Memory B cell (primary cell): ENCODE results near the gene CNTNAP2.

ENCODE experiments used
- ATAC-seq: fragments of 150-1000 bp; cut with Tn5 transposase; 2 replicates; pipeline ENCODE4 v1.10.0; 2021; ENCODE audit warnings: low read depth, mild to moderate bottlenecking, moderate library complexity
- DNase-seq, 2 donors: peaks; one replicate each; pipeline ENCODE4 v3.0.0; 2022; ENCODE audit warnings: low spot score in 2 of 2
- H3K27ac Mint-ChIP-seq: one replicate; pipeline ENCODE4 v1.8.0; 2022; ENCODE audit warnings: mild to moderate bottlenecking, moderate library complexity, mixed read lengths
- H3K27me3 Mint-ChIP-seq: one replicate; pipeline ENCODE4 v1.8.0; 2022; ENCODE audit warnings: mixed read lengths
- H3K36me3 Mint-ChIP-seq: one replicate; pipeline ENCODE4 v1.8.0; 2022; ENCODE audit warnings: mild to moderate bottlenecking, mixed read lengths
- H3K4me1 Mint-ChIP-seq: one replicate; pipeline ENCODE4 v1.8.0; 2022; ENCODE audit warnings: mixed read lengths
- H3K4me3 Mint-ChIP-seq: one replicate; pipeline ENCODE4 v1.8.0; 2022; ENCODE audit warnings: mild to moderate bottlenecking, moderate library complexity, mixed read lengths
- H3K9me3 Mint-ChIP-seq: one replicate; pipeline ENCODE4 v1.8.0; 2022; ENCODE audit warnings: mixed read lengths

The CNTNAP2 gene

DNA sequence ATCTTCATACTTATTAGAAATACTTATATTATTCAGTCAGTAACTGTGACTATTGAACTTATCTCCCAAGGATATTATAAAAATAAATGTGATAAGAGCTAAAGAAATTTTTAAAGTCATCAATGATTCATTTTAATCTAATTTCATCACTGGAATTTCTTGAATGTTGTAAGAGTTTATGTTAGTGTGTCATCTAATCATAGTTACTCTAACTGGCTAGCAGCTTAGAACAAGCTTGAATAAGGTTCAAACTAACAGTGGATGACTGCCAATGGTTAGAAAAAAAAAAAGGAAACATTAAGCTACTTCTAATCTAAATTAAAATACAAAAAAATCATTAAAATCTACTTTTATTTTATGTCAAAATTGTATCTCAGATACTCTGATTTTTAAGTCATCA, 1066.3 kb downstream of the CNTNAP2 start:
- Mint-ChIP-seq H3K9me3 (peaks cover 4% of the 10 kb centered on the region), H3K4me3 (no peak overlapping the region), H3K27me3 (no peaks in the 10 kb centered on the region), H3K36me3 (no peaks in the 10 kb centered on the region), H3K4me1 (no peaks in the 10 kb centered on the region), H3K27ac (no peak overlapping the region)
- ATAC-seq (no peak), DNase-seq (no peak)

GRCh38 chr7:147183276-147183675, 1066.7 kb downstream of the CNTNAP2 start:
- H3K36me3 Mint-ChIP-seq = no peaks in the 10 kb centered on the region
- no peak overlapping the region for H3K27ac Mint-ChIP-seq
- no peak overlapping the region for H3K4me3 Mint-ChIP-seq
- H3K9me3 Mint-ChIP-seq = peaks cover 4% of the 10 kb centered on the region
- H3K27me3 Mint-ChIP-seq = no peaks in the 10 kb centered on the region
- no peaks in the 10 kb centered on the region for H3K4me1 Mint-ChIP-seq
- ATAC-seq (no peak), DNase-seq (no peak)

DNA sequence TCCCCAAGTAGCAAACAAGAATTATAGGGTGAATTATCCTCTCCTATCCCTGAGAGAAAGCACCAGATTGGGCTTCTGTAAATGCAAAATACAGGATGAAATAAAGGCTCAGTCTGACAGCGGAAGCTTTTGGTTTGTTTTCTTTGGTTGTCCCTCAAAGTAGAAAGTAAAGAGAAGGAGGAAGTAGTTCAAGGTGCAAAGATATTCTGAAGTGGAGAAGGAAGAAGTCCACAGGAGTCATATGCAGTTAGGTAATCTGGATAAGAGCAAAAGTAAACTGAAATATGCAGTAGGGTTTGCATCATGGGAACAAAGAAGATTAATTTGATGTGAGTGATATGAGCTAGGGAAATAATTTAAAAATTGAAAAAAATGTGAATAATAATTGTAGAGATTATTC, 1071.9 kb downstream of the CNTNAP2 start:
- Mint-ChIP-seq H3K4me3 (no peak overlapping the region), H3K36me3 (no peaks in the 10 kb centered on the region), H3K27ac (no peak overlapping the region), H3K27me3 (no peaks in the 10 kb centered on the region), H3K9me3 (peaks cover 6% of the 10 kb centered on the region), H3K4me1 (no peaks in the 10 kb centered on the region)
- ATAC-seq = no peak
- no peak for DNase-seq

DNA sequence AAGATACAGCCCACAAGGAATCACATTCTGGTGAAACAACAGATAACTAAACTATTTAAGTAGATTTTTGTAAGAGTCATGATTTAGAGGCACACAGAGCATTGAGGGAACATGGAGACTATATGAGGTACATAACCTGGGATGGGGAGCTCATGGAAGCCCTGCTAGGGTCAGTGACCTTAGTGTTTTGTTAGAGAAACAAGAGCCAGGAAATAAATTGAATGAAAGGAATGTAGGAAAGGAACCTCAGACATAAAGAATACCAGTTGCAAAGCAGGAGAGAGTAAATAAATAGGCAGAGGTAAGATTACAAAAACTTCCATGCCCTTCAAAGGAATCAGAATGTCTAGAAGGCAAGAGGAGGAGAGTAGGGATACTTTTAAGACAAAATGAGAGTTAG, 1076.9 kb downstream of the CNTNAP2 start:
- no peaks in the 10 kb centered on the region for H3K27me3 Mint-ChIP-seq
- no peak overlapping the region for H3K27ac Mint-ChIP-seq
- H3K9me3 Mint-ChIP-seq = peaks cover 4% of the 10 kb centered on the region
- ATAC-seq (no peak), DNase-seq (no peak)
- no peak overlapping the region for H3K4me3 Mint-ChIP-seq
- H3K36me3 Mint-ChIP-seq = no peaks in the 10 kb centered on the region
- no peaks in the 10 kb centered on the region for H3K4me1 Mint-ChIP-seq

DNA sequence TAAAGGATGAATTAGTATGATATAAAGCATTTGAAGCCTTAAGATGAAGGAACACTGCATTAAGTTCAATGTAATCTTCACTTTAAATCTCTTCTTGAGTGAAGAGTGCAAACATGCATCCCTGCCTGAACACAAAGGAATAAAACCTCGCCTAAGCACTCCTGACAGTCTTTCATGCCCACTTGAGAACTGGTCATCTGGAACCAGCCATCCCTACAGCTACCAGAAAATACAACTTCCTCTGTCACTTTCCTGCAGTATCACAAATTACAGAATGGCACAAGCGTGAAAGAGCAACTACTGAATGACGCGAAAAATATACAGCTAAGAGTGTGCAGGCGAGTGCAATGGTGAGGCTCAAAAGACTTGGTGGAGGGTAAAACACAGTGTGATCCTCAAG, 1079.9 kb downstream of the CNTNAP2 start:
- no peak overlapping the region for H3K27ac Mint-ChIP-seq
- ATAC-seq (no peak), DNase-seq (no peak)
- no peaks in the 10 kb centered on the region for H3K4me1 Mint-ChIP-seq
- H3K9me3 Mint-ChIP-seq = peaks cover 4% of the 10 kb centered on the region
- H3K4me3 Mint-ChIP-seq = no peak overlapping the region
- H3K27me3 Mint-ChIP-seq = no peaks in the 10 kb centered on the region
- no peaks in the 10 kb centered on the region for H3K36me3 Mint-ChIP-seq

DNA sequence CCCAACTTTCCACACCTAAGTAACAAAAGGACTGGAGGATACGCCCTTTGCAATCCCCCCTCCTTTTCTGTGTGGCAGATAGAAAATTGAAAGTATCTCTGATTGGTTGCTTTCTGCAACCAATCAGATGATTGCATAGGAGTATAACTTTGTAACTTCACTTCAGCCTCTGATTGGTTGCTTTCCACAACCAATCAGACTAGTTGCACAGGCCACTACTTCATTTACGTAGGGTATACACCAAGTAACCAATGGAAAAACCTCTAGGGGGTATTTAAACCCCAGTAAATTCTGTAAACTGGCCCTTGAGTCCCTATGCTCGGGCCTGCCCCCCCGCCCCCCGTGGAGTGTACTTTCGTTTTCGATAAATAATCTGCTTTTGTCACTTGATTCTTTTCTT, 1080.4 kb downstream of the CNTNAP2 start:
- H3K36me3 Mint-ChIP-seq = no peaks in the 10 kb centered on the region

DNA sequence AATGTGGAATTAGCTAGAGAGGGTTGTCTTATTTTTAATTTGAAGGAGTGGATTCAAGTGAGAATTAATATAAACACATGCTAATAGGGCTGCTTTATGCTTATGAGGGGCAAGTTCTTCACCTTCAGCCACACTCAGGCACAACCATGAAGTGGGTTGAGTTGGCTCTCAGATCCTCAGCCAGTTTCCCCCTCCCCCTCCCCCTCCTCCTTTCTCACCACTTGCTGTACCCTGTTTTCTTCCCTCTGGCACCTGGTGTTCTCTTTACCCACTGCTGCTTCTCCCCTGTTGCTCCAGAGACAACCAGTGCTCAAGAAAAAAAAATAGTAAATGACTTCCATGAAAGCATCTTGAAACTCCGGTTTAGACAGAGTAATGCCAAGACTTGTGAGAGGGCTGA, 1083.3 kb downstream of the CNTNAP2 start:
- Mint-ChIP-seq H3K4me3 (no peak overlapping the region), H3K27ac (no peak overlapping the region), H3K27me3 (no peaks in the 10 kb centered on the region), H3K36me3 (no peaks in the 10 kb centered on the region), H3K4me1 (no peaks in the 10 kb centered on the region), H3K9me3 (peaks cover 2% of the 10 kb centered on the region)
- DNase-seq (no peak), ATAC-seq (no peak)

More for the DNA sequence above, 1080.4 kb downstream of the CNTNAP2 start:
- peaks cover 4% of the 10 kb centered on the region for H3K9me3 Mint-ChIP-seq
- no peaks in the 10 kb centered on the region for H3K27me3 Mint-ChIP-seq
- H3K4me1 Mint-ChIP-seq = no peaks in the 10 kb centered on the region
- no peak overlapping the region for H3K27ac Mint-ChIP-seq
- ATAC-seq (no peak), DNase-seq (no peak)
- H3K4me3 Mint-ChIP-seq = no peak overlapping the region

- no peaks in the 10 kb centered on the region for H3K27me3 Mint-ChIP-seq
- H3K4me1 Mint-ChIP-seq = no peaks in the 10 kb centered on the region
- H3K9me3 Mint-ChIP-seq = peaks cover 2% of the 10 kb centered on the region
- DNase-seq (no peak), ATAC-seq (no peak)
- H3K36me3 Mint-ChIP-seq = no peaks in the 10 kb centered on the region
- H3K27ac Mint-ChIP-seq = no peak overlapping the region
- no peak overlapping the region for H3K4me3 Mint-ChIP-seq
Measured at GRCh38 chr7:147207988-147208387, 1091.4 kb downstream of the CNTNAP2 start.

DNA sequence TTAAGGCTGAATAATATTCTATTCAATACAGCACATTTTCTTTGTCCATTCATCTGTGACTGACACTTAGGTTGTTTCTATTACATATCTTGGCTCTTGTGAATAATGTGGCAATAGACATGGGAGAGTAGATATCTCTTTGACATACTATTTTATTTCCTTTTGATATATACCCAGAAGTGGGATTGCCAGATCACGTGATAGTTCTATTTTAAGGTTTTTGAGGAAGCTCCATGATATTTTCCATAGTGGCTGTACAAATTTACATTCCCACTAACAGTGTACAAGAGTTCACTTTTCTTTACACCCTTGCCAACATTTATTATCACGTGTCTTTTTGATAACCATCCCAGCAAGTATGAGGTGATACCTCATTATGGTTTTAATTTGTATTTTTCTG, 1114.7 kb downstream of the CNTNAP2 start:
- H3K36me3 Mint-ChIP-seq = no peaks in the 10 kb centered on the region
- ATAC-seq = no peak
- peaks cover 10% of the 10 kb centered on the region for H3K9me3 Mint-ChIP-seq
- H3K27ac Mint-ChIP-seq = no peak overlapping the region
- H3K27me3 Mint-ChIP-seq = no peaks in the 10 kb centered on the region
- no peaks in the 10 kb centered on the region for H3K4me1 Mint-ChIP-seq
- no peak overlapping the region for H3K4me3 Mint-ChIP-seq
- no peak for DNase-seq

DNA sequence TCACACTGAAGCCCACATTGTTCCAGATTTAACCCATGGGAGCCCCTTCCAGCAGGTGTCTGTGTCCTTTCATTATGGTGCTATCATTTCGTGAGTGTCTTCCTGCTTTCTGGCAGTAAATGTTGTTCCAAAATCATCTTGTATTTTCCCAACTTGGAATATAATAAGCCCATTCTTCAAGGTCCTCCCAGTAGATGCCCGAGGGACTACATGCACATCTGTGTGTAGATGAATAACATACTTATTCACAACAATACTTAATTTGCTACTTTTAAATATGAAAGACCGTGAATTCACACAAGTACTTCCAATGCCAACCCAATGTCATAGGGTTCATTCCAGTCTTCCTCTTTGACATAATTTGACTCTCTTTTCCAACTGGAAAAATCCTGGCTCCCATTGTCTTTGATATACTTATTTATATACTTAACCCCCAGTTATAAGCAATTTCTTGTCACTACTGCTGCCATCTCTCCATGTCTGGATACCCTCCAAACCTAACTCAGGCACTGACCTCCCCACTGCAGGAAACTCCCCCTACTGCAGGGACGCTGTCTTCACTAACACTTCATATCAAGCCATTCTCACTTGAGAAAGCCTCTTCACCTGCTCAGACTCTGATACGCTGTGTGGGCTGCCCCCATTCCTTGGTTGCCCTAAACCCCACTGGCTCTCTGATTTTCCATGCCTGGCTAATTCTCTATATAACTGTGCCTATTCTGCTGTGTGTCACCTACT, 1119.2 kb downstream of the CNTNAP2 start:
- H3K4me3 Mint-ChIP-seq = no peak overlapping the region
- peaks cover 3% of the 10 kb centered on the region for H3K9me3 Mint-ChIP-seq
- ATAC-seq (no peak), DNase-seq (no peak)
- H3K36me3 Mint-ChIP-seq = no peaks in the 10 kb centered on the region
- no peaks in the 10 kb centered on the region for H3K4me1 Mint-ChIP-seq
- no peak overlapping the region for H3K27ac Mint-ChIP-seq
- no peaks in the 10 kb centered on the region for H3K27me3 Mint-ChIP-seq

DNA sequence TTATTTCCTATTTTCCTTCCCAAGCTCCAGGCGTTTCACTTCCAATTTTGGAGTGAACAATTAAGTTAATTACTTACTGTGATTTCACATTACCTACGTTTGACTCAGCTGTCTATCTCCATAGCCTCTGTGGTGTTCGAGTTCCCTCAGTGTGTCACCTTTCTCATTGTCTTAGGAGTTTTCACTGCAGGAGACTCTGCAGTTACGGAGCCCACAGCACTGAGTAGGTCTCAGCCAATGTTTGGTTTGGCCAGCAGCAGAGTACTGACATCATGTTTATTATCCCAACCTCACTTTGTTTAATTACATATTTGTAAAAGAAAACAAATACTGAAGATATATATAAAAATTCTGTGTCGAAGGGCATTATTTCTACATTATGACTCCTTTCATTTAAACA, 1123.9 kb downstream of the CNTNAP2 start:
- peaks cover 4% of the 10 kb centered on the region for H3K9me3 Mint-ChIP-seq
- no peaks in the 10 kb centered on the region for H3K36me3 Mint-ChIP-seq
- H3K4me3 Mint-ChIP-seq = no peak overlapping the region
- no peaks in the 10 kb centered on the region for H3K4me1 Mint-ChIP-seq
- no peak overlapping the region for H3K27ac Mint-ChIP-seq
- ATAC-seq (no peak), DNase-seq (no peak)
- no peaks in the 10 kb centered on the region for H3K27me3 Mint-ChIP-seq

GRCh38 chr7:147245274-147245673, 1128.7 kb downstream of the CNTNAP2 start:
- Mint-ChIP-seq H3K27ac (no peak overlapping the region), H3K27me3 (no peaks in the 10 kb centered on the region), H3K9me3 (peaks cover 1% of the 10 kb centered on the region), H3K4me3 (no peak overlapping the region), H3K4me1 (no peaks in the 10 kb centered on the region), H3K36me3 (no peaks in the 10 kb centered on the region)
- no peak for ATAC-seq
- DNase-seq = no peak

GRCh38 chr7:147249956-147250355, 1133.4 kb downstream of the CNTNAP2 start:
- Mint-ChIP-seq H3K4me1 (no peaks in the 10 kb centered on the region), H3K27ac (no peak overlapping the region)

DNA sequence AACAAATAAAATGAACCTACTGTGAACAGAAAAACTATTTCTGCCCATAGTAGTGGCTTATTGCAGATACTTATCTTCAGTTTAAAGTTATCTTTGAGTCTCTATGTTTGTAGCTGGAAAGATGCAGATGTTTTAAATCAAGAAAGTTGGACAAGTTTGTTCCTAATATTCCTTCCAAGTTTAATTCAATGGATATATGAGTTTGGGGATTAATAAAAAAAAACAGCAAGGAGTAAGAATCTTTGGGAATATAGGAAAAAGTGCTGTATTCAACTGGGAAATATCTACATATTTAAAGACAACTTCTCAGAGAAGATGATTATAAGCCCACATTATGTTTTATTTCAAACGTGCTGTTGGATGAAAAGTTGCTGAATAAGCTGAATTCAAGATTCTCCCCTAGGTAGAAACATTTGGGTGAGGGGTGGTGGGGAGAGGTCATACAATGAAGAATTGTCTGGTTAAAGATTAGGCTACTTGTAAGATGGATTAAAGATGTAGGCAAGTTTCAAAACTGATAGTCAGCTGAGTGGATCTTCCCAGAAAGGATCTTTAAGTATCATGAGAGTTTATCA, 1135.2 kb downstream of the CNTNAP2 start:
- H3K27ac Mint-ChIP-seq = no peak overlapping the region
- H3K9me3 Mint-ChIP-seq = no peaks in the 10 kb centered on the region
- DNase-seq (no peak), ATAC-seq (no peak)
- H3K27me3 Mint-ChIP-seq = no peaks in the 10 kb centered on the region
- H3K4me3 Mint-ChIP-seq = no peak overlapping the region
- H3K36me3 Mint-ChIP-seq = no peaks in the 10 kb centered on the region
- no peaks in the 10 kb centered on the region for H3K4me1 Mint-ChIP-seq

More at GRCh38 chr7:147249956-147250355, 1133.4 kb downstream of the CNTNAP2 start:
- Mint-ChIP-seq H3K27me3 (no peaks in the 10 kb centered on the region), H3K36me3 (no peaks in the 10 kb centered on the region), H3K9me3 (no peaks in the 10 kb centered on the region), H3K4me3 (no peak overlapping the region)
- ATAC-seq (no peak), DNase-seq (no peak)

- H3K36me3 Mint-ChIP-seq = no peaks in the 10 kb centered on the region
Measured at GRCh38 chr7:147261693-147262092, 1145.1 kb downstream of the CNTNAP2 start.

More at GRCh38 chr7:147261693-147262092, 1145.1 kb downstream of the CNTNAP2 start:
- H3K27me3 Mint-ChIP-seq = no peaks in the 10 kb centered on the region
- H3K27ac Mint-ChIP-seq = no peak overlapping the region
- no peak for ATAC-seq
- no peak for DNase-seq
- H3K4me1 Mint-ChIP-seq = no peaks in the 10 kb centered on the region
- H3K9me3 Mint-ChIP-seq = peaks cover 5% of the 10 kb centered on the region
- no peak overlapping the region for H3K4me3 Mint-ChIP-seq
